Fibroblast of pulmonary artery (primary cell): ENCODE results near the gene SLC9A3.

Experiments
- DNase-seq: peaks from one replicate; pipeline ENCODE4 v3.0.0-alpha.2; 2010; ENCODE audit warnings: low read depth
- H3K4me3 ChIP-seq: replicated peaks from 2 replicates; pipeline ENCODE4 v1.5.1; 2011; ENCODE audit warnings: low read depth, mild to moderate bottlenecking, control low read depth, low read length, moderate library complexity
- CTCF ChIP-seq: IDR thresholded peaks from 2 replicates; pipeline ENCODE4 v1.5.1; 2011; ENCODE audit warnings: mild to moderate bottlenecking, control low read depth, low read length, inconsistent platforms; ENCODE audit errors: missing control alignments

The SLC9A3 gene

GRCh38 chr5:492314-492893, 31.8 kb downstream of the SLC9A3 start:
- no peak for TF ChIP-seq CTCF
- no peak overlapping the region for H3K4me3 ChIP-seq
- no peak for DNase-seq

GRCh38 chr5:491856-492155, 32.4 kb downstream of the SLC9A3 start:
- H3K4me3 ChIP-seq = no peak overlapping the region
- no peak for DNase-seq
- no peak for TF ChIP-seq CTCF

GRCh38 chr5:491119-491855, 33.0 kb downstream of the SLC9A3 start:
- no peak for TF ChIP-seq CTCF
- no peak overlapping the region for H3K4me3 ChIP-seq
- DNase-seq = no peak

- H3K4me3 ChIP-seq = no peak overlapping the region
- no peak for TF ChIP-seq CTCF
- DNase-seq = no peak
Observed at GRCh38 chr5:490116-491106, 33.8 kb downstream of the SLC9A3 start.

GRCh38 chr5:489689-490080, 34.6 kb downstream of the SLC9A3 start:
- TF ChIP-seq CTCF = no peak
- H3K4me3 ChIP-seq = no peak overlapping the region
- DNase-seq = no peak

GRCh38 chr5:488744-489688, 35.2 kb downstream of the SLC9A3 start:
- TF ChIP-seq CTCF = no peak
- DNase-seq = no peak
- H3K4me3 ChIP-seq = no peak overlapping the region
